A549 (cell line): ENCODE measurements around the gene ASXL3. TPM values are rescaled to one million over a fixed set of nuclear protein-coding genes. Genes with fewer than 3 reads are reported as not detected.

ENCODE experiments used
- ATAC-seq, 2 experiments: fragments of 200-7000 bp in 1 of 2; fragments of >200 bp in 1 of 2; cut with Nextera tagmentation in 1 of 2; cut with Tn5 transposase in 1 of 2; 3 replicates each; pipeline versions ENCODE4 v1.8.0 to v1.9.1; 2018 to 2020; ENCODE audit warnings: mild to moderate bottlenecking in 1 of 2, moderate library complexity in 1 of 2
- CTCF ChIA-PET: fragments of 300-600 bp; sonication (Branson Sonifier 250); formaldehyde crosslinking; extraction: SDS; loops from one replicate; lab custom pipeline; 2021; ENCODE audit warnings: antibody characterized with exemption, inconsistent platforms; lab: Yijun Ruan, JAX
- POLR2A ChIA-PET: fragments of 350-600 bp; formaldehyde crosslinking; extraction: SDS; loops from one replicate; lab custom pipeline; 2021; ENCODE audit warnings: antibody characterized with exemption, inconsistent platforms; lab: Yijun Ruan, JAX
- DNase-seq, 2 experiments: peaks; one replicate each; pipeline versions ENCODE4 v3.0.0 to v3.0.0-alpha.2; 2011 to 2016; ENCODE audit warnings: low read depth in 1 of 2, low spot score in 1 of 2
- FAIRE-seq: peaks from 2 replicates; lab custom pipeline; 2011; peaks lifted over from hg19 to GRCh38; lab: Jason Lieb, UNC
- H3K27ac ChIP-seq, 2 experiments: fragments of >200 bp; sonication (Bioruptor Twin); formaldehyde crosslinking; 3 replicates each; pipeline ENCODE4 v1.5.1; 2016 to 2017
- H3K4me1 ChIP-seq: fragments of >200 bp; sonication (Bioruptor Twin); formaldehyde crosslinking; 3 replicates; pipeline ENCODE4 v1.6.1; 2016
- H3K4me2 ChIP-seq: fragments of >200 bp; sonication (Bioruptor Twin); formaldehyde crosslinking; 3 replicates; pipeline ENCODE4 v1.6.1; 2016
- H3K4me3 ChIP-seq: fragments of >200 bp; sonication (Bioruptor Twin); formaldehyde crosslinking; 3 replicates; pipeline ENCODE4 v1.5.1; 2016
- H3K9me3 ChIP-seq: fragments of >200 bp; sonication (Bioruptor Twin); formaldehyde crosslinking; 3 replicates; pipeline ENCODE4 v1.6.1; 2016
- CBX8 ChIP-seq: fragments of 200-600 bp; sonication (generic); IDR thresholded peaks from 2 replicates; pipeline ENCODE4 v1.6.1; 2016
- CHD4 ChIP-seq: fragments of 200-600 bp; sonication (generic); IDR thresholded peaks from 2 replicates; pipeline ENCODE4 v1.6.1; 2016; ENCODE audit warnings: antibody characterized with exemption, mild to moderate bottlenecking, borderline replicate concordance
- CTCF ChIP-seq: fragments of >200 bp; sonication (Bioruptor Twin); formaldehyde crosslinking; IDR thresholded peaks from 3 replicates; pipeline ENCODE4 v1.5.1; 2016
- E2F6 ChIP-seq: IDR thresholded peaks from 2 replicates; pipeline ENCODE4 v1.6.1; 2012; ENCODE audit warnings: low read depth, borderline replicate concordance
- ELK1 ChIP-seq: fragments of 150-350 bp; IDR thresholded peaks from 2 replicates; pipeline ENCODE4 v1.6.1; 2014; ENCODE audit warnings: low read depth, mild to moderate bottlenecking, low read length
- HDAC2 ChIP-seq: fragments of 200-600 bp; sonication (generic); IDR thresholded peaks from 2 replicates; pipeline ENCODE4 v1.6.1; 2016
- HES2 ChIP-seq: fragments of >200 bp; sonication (Bioruptor Twin); formaldehyde crosslinking; IDR thresholded peaks from 2 replicates; pipeline ENCODE4 v1.6.1; 2016
- HEYL ChIP-seq: fragments of 250-450 bp; sonication (Bioruptor Pico); IDR thresholded peaks from 2 replicates; pipeline ENCODE4 v1.8.0; 2021; ENCODE audit warnings: mild to moderate bottlenecking, moderate library complexity
- HMGXB4 ChIP-seq: fragments of 250-450 bp; sonication (Bioruptor Pico); IDR thresholded peaks from 2 replicates; pipeline ENCODE4 v1.5.0; 2021; ENCODE audit warnings: mild to moderate bottlenecking, moderate library complexity, borderline replicate concordance
- HOXA7 ChIP-seq: fragments of 250-450 bp; sonication (Bioruptor Pico); IDR thresholded peaks from 2 replicates; pipeline ENCODE4 v1.5.0; 2020; ENCODE audit warnings: mild to moderate bottlenecking, moderate library complexity
- HOXB13 ChIP-seq: fragments of 250-450 bp; sonication (Bioruptor Pico); IDR thresholded peaks from 2 replicates; pipeline ENCODE4 v1.5.0; 2020; ENCODE audit warnings: low read depth, mild to moderate bottlenecking, moderate library complexity
- HOXB5 ChIP-seq: fragments of 250-450 bp; sonication (Bioruptor Pico); IDR thresholded peaks from 2 replicates; pipeline ENCODE4 v1.5.0; 2020; ENCODE audit warnings: mild to moderate bottlenecking, moderate library complexity
- KDM5A ChIP-seq: fragments of 200-600 bp; sonication (generic); IDR thresholded peaks from 2 replicates; pipeline ENCODE4 v1.6.1; 2016; ENCODE audit warnings: antibody characterized with exemption, mild to moderate bottlenecking
- MAFK ChIP-seq: fragments of 450-650 bp; IDR thresholded peaks from 2 replicates; pipeline ENCODE4 v1.6.1; 2014; ENCODE audit not compliant: partially characterized antibody
- MAX ChIP-seq: IDR thresholded peaks from 2 replicates; pipeline ENCODE4 v1.6.1; 2012
- MYC ChIP-seq: IDR thresholded peaks from 2 replicates; pipeline ENCODE4 v1.6.1; 2012; ENCODE audit warnings: mild to moderate bottlenecking, inconsistent platforms, low read length, improper control_type of control experiment, borderline replicate concordance
- NPAS2 ChIP-seq: fragments of 250-450 bp; sonication (Bioruptor Pico); IDR thresholded peaks from 2 replicates; pipeline ENCODE4 v1.8.0; 2022; ENCODE audit warnings: mild to moderate bottlenecking, moderate library complexity, borderline replicate concordance
- POLR2AphosphoS2 ChIP-seq: conservative IDR thresholded peaks from 2 replicates; pipeline ENCODE4 v1.6.1; 2012; ENCODE audit warnings: low read length, improper control_type of control experiment, inconsistent platforms
- RAD21 ChIP-seq, 2 experiments: fragments of >200 bp in 1 of 2; sonication (Bioruptor Twin) in 1 of 2; formaldehyde crosslinking in 1 of 2; IDR thresholded peaks in 1 of 2; conservative IDR thresholded peaks in 1 of 2; 2 replicates in 1 of 2; 3 replicates in 1 of 2; pipeline ENCODE4 v1.6.1; 2012 to 2018; ENCODE audit warnings: inconsistent platforms in 1 of 2
- RARB ChIP-seq: fragments of 250-450 bp; sonication (Bioruptor Pico); IDR thresholded peaks from 2 replicates; pipeline ENCODE4 v1.8.0; 2021; ENCODE audit warnings: mild to moderate bottlenecking, moderate library complexity
- RCOR1 ChIP-seq: fragments of 150-350 bp; IDR thresholded peaks from 2 replicates; pipeline ENCODE4 v1.6.1; 2014; ENCODE audit warnings: antibody characterized with exemption, low read length, low read depth
- RNF2 ChIP-seq: fragments of 200-600 bp; sonication (generic); IDR thresholded peaks from 2 replicates; pipeline ENCODE4 v1.6.1; 2016; ENCODE audit warnings: low read depth, mild to moderate bottlenecking, antibody characterized with exemption, moderate library complexity, borderline replicate concordance
- SREBF2 ChIP-seq: fragments of 450-650 bp; IDR thresholded peaks from 2 replicates; pipeline ENCODE4 v1.6.1; 2014; ENCODE audit warnings: mild to moderate bottlenecking, moderate library complexity
- TFCP2L1 ChIP-seq: fragments of 250-450 bp; sonication (Bioruptor Pico); IDR thresholded peaks from 2 replicates; pipeline ENCODE4 v1.5.0; 2021; ENCODE audit warnings: mild to moderate bottlenecking
- TP53 ChIP-seq: fragments of 250-450 bp; sonication (Bioruptor Pico); IDR thresholded peaks from 2 replicates; pipeline ENCODE4 v1.5.0; 2021; ENCODE audit warnings: mild to moderate bottlenecking, moderate library complexity
- WGBS: methylation state at CpG from one replicate; pipeline ENCODE4 v1.1.6; 2017; ENCODE audit errors: missing lambda C conversion rate; 5-methylcytosine and 5-hydroxymethylcytosine counted together
- polyA plus RNA-seq, 4 experiments: library from polyadenylated mRNA; depleted of rRNA in 3 of 4; stranded (reverse); fragments of >200 nt; fragmentation: RNase III in 1 of 4; extraction: RNeasy Plus Mini Kit Qiagen cat#74134 plus additional on column Dnase treatment in 1 of 4; gene quantifications; 2 replicates in 3 of 4; 3 replicates in 1 of 4; pipeline ENCODE4 v1.2.3, GENCODE V29; 2011 to 2017

ASXL3 gene
- polyA plus RNA-seq, 2 of the 4 experiments (the other 2 are of a cell fraction), result not detected

- ChIA-PET CTCF (interaction anchor here (0.8 kb wide), 1 partner anchor 544 kb away, joined by 3 read pairs; no protein-coding TSS in a partner anchor), POLR2A (no interaction called here)
- Histone ChIP-seq H3K9me3 (no peaks in the 10 kb centered on the region), H3K27ac (no peak overlapping the region), H3K4me3 (peak overlapping the region; percentile 46), H3K4me2 (peak overlapping the region; percentile 87), H3K4me1 (no peaks in the 10 kb centered on the region)
- TF ChIP-seq ELK1, result no peak
- no peak for TF ChIP-seq POLR2AphosphoS2
- TF ChIP-seq HES2, result no peak
- TF ChIP-seq RARB, result no peak
- TF ChIP-seq HOXB13 (CRISPR knock-in tag), result no peak
- TF ChIP-seq RAD21 (conservative IDR thresholded peaks at IDR 0.05 in 1 of 2, IDR thresholded peaks at IDR 0.05 in 1 of 2), result no peak
- TF ChIP-seq HOXB5, result no peak
- TF ChIP-seq HMGXB4 (CRISPR knock-in tag), result no peak
- no peak for TF ChIP-seq SREBF2
- TF ChIP-seq HEYL, result no peak
- TF ChIP-seq KDM5A, result no peak
- TF ChIP-seq HOXA7, result no peak
- no peak for DNase-seq
- ATAC-seq, result peak in 1 of 2 experiments; percentile 31; a peak in 1 of 6 replicates
- WGBS, result 11% methylated on average over 16 of the region's 80 CpGs
- no peak for FAIRE-seq
Observed at GRCh38 chr18:33578518-33579348, 714 bp downstream of the ASXL3 start.

- TF ChIP-seq HDAC2 (no peak), RCOR1 (no peak), E2F6 (no peak), CBX8 (no peak), POLR2AphosphoS2 (no peak), RNF2 (no peak), CHD4 (no peak), MAFK (no peak), RARB (no peak), HOXA7 (no peak), CTCF (no peak), MAX (no peak), SREBF2 (no peak), TFCP2L1 (CRISPR knock-in tag) (no peak), MYC (no peak), TP53 (CRISPR knock-in tag) (no peak), HMGXB4 (CRISPR knock-in tag) (no peak), HOXB13 (CRISPR knock-in tag) (no peak), NPAS2 (CRISPR knock-in tag) (no peak)
- CTCF ChIA-PET, result interaction anchor here (0.8 kb wide), 1 partner anchor 543 kb away, joined by 3 read pairs; no protein-coding TSS in a partner anchor
- DNase-seq (no peak), ATAC-seq (no peak), FAIRE-seq (no peak)
- peak overlapping the region; percentile 87; the same call in 2 of the 3 replicates for H3K4me2 ChIP-seq
- H3K9me3 ChIP-seq, result no peaks in the 10 kb centered on the region
- 33% methylated on average over 16 of the region's 16 CpGs for WGBS
- H3K27ac ChIP-seq, result no peak overlapping the region
- no peak overlapping the region for H3K4me3 ChIP-seq
- POLR2A ChIA-PET, result no interaction called here
- no peaks in the 10 kb centered on the region for H3K4me1 ChIP-seq
Observed at GRCh38 chr18:33579349-33580215, 1.6 kb downstream of the ASXL3 start.
